Natural killer cell (primary cell): ENCODE data around the gene KRAS. TPM values are rescaled to one million over a fixed set of nuclear protein-coding genes. Genes with fewer than 3 reads are reported as not detected.

Experiments used
- ATAC-seq, 3 donors: fragments of 150-1000 bp in 2 of 3; fragments of 200-7000 bp in 1 of 3; cut with Tn5 transposase; 1 replicate in 1 of 3; 2 replicates in 2 of 3; pipeline ENCODE4 v1.10.0; 2021; ENCODE audit warnings: mild to moderate bottlenecking in 2 of 3, moderate library complexity in 2 of 3
- DNase-seq, 2 donors: peaks; one replicate each; pipeline versions ENCODE4 v3.0.0 to v3.0.0-alpha.2; 2013 to 2021; ENCODE audit warnings: mixed read lengths in 1 of 2
- H3K27ac ChIP-seq: one replicate; pipeline ENCODE4 v1.5.1; 2013; ENCODE audit warnings: mild to moderate bottlenecking, low read length
- H3K27me3 ChIP-seq: one replicate; pipeline ENCODE4 v1.6.1; 2013; ENCODE audit warnings: low read length; ENCODE audit not compliant: control insufficient read depth, insufficient read depth
- H3K36me3 ChIP-seq: one replicate; pipeline ENCODE4 v1.6.1; 2013; ENCODE audit warnings: low read length; ENCODE audit not compliant: control insufficient read depth, insufficient read depth
- H3K4me1 ChIP-seq: one replicate; pipeline ENCODE4 v1.6.1; 2013; ENCODE audit warnings: low read length; ENCODE audit not compliant: control insufficient read depth, insufficient read depth
- H3K4me3 ChIP-seq: one replicate; pipeline ENCODE4 v1.5.1; 2013; ENCODE audit warnings: low read length
- H3K9me3 ChIP-seq: one replicate; pipeline ENCODE4 v1.6.1; 2013; ENCODE audit warnings: low read length; ENCODE audit not compliant: control insufficient read depth, insufficient read depth
- H3K27ac Mint-ChIP-seq, 2 donors: one replicate each; pipeline ENCODE4 v1.8.0; 2022; ENCODE audit warnings: mild to moderate bottlenecking in 2 of 2, mixed read lengths in 2 of 2, moderate library complexity in 1 of 2
- H3K27me3 Mint-ChIP-seq, 2 donors: one replicate each; pipeline ENCODE4 v1.8.0; 2022; ENCODE audit warnings: low read depth in 2 of 2, mixed read lengths in 2 of 2
- H3K36me3 Mint-ChIP-seq: one replicate; pipeline ENCODE4 v1.8.0; 2022; ENCODE audit warnings: mixed read lengths
- H3K4me1 Mint-ChIP-seq, 2 donors: one replicate each; pipeline ENCODE4 v1.8.0; 2022; ENCODE audit warnings: mixed read lengths in 2 of 2
- H3K4me3 Mint-ChIP-seq: one replicate; pipeline ENCODE4 v1.8.0; 2022; ENCODE audit warnings: mild to moderate bottlenecking, moderate library complexity, mixed read lengths
- H3K9me3 Mint-ChIP-seq, 2 donors: one replicate each; pipeline ENCODE4 v1.8.0; 2022; ENCODE audit warnings: mixed read lengths in 2 of 2
- CTCF ChIP-seq: fragments of 200-600 bp; IDR thresholded peaks from one replicate; pipeline ENCODE4 v1.8.0; 2022; ENCODE audit warnings: antibody characterized with exemption
- WGBS: methylation state at CpG from one replicate; pipeline ENCODE4 v1.1.7; 2013; ENCODE audit warnings: missing lambda C conversion rate; ENCODE audit not compliant: insufficient coverage; 5-methylcytosine and 5-hydroxymethylcytosine counted together
- intact Hi-C: fragments of 100-400 bp; cut with micrococcal nuclease; formaldehyde crosslinking; loops from one replicate; pipeline ENCODE4 v1.14.2; 2022
- total RNA-seq, 4 donors: library from RNA; stranded (reverse); fragments of 120-200 nt in 1 of 4; gene quantifications; one replicate each; pipeline versions ENCODE4 v1.2.3 to v1.2.4, GENCODE V29; 2013 to 2022

KRAS gene
- total RNA-seq, 3 donors from 2014 or later (not counting 1 experiment from before 2014, with no cell fraction given), result 33.3 to 39.6 (median 35.7) TPM

- no peak overlapping the region for H3K4me3 ChIP-seq
Measured at GRCh38 chr12:25262389-25263074, 11.8 kb upstream of the KRAS start.

GRCh38 chr12:25257590-25258324 is 7.0 kb upstream of the KRAS start:
- TF ChIP-seq CTCF, result no peak
- H3K4me1 ChIP-seq, result no peaks in the 10 kb centered on the region
- no peaks in the 10 kb centered on the region for H3K9me3 ChIP-seq
- intact Hi-C loops, result no loop called here
- no peak overlapping the region for H3K4me3 Mint-ChIP-seq
- peaks cover 0 to 5% of the 10 kb centered on the region in 2 donors for H3K4me1 Mint-ChIP-seq
- H3K27me3 Mint-ChIP-seq, result peaks cover 7 to 10% of the 10 kb centered on the region in 2 donors
- no peaks in the 10 kb centered on the region for H3K9me3 Mint-ChIP-seq
- H3K27ac ChIP-seq, result no peak overlapping the region
- no peak overlapping the region for H3K27ac Mint-ChIP-seq
- no peaks in the 10 kb centered on the region for H3K36me3 ChIP-seq
- DNase-seq, result no peak
- ATAC-seq, result no peak
- 98% methylated on average over 3 of the region's 5 CpGs for WGBS
- no peaks in the 10 kb centered on the region for H3K36me3 Mint-ChIP-seq
- no peak overlapping the region for H3K4me3 ChIP-seq
- no peaks in the 10 kb centered on the region for H3K27me3 ChIP-seq

More at GRCh38 chr12:25262389-25263074, 11.8 kb upstream of the KRAS start:
- H3K9me3 ChIP-seq, result no peaks in the 10 kb centered on the region
- no peaks in the 10 kb centered on the region for H3K36me3 ChIP-seq
- intact Hi-C loops, result no loop called here
- no peak overlapping the region for H3K4me3 Mint-ChIP-seq
- no peak overlapping the region for H3K27ac Mint-ChIP-seq
- peaks cover 7 to 10% of the 10 kb centered on the region in 2 donors for H3K27me3 Mint-ChIP-seq
- ATAC-seq (no peak), DNase-seq (no peak)
- TF ChIP-seq CTCF, result no peak
- no peak overlapping the region for H3K27ac ChIP-seq
- no peaks in the 10 kb centered on the region for H3K36me3 Mint-ChIP-seq
- H3K4me1 Mint-ChIP-seq, result no peaks in the 10 kb centered on the region
- no peaks in the 10 kb centered on the region for H3K9me3 Mint-ChIP-seq
- no peaks in the 10 kb centered on the region for H3K4me1 ChIP-seq
- no peaks in the 10 kb centered on the region for H3K27me3 ChIP-seq
- no CpG with 5 or more reads among the region's 1 CpG for WGBS

GRCh38 chr12:25256826-25257225 is 6.1 kb upstream of the KRAS start:
- H3K9me3 Mint-ChIP-seq, result no peaks in the 10 kb centered on the region
- WGBS, result 90% methylated on average over 3 of the region's 3 CpGs
- H3K36me3 Mint-ChIP-seq, result no peaks in the 10 kb centered on the region
- ATAC-seq, result no peak
- no peaks in the 10 kb centered on the region for H3K4me1 ChIP-seq
- H3K27me3 ChIP-seq, result no peaks in the 10 kb centered on the region
- no peak overlapping the region for H3K4me3 ChIP-seq
- peaks cover under 1 to 5% of the 10 kb centered on the region in 2 donors for H3K4me1 Mint-ChIP-seq
- DNase-seq, result no peak
- intact Hi-C loops, result no loop called here
- H3K27me3 Mint-ChIP-seq, result peaks cover 7 to 10% of the 10 kb centered on the region in 2 donors
- no peak for TF ChIP-seq CTCF
- H3K27ac ChIP-seq, result no peak overlapping the region
- no peak overlapping the region for H3K27ac Mint-ChIP-seq
- H3K4me3 Mint-ChIP-seq, result no peak overlapping the region
- H3K9me3 ChIP-seq, result no peaks in the 10 kb centered on the region
- no peaks in the 10 kb centered on the region for H3K36me3 ChIP-seq
